GM19099 (cell line): Measurements from ENCODE around the gene PIERCE2.

Source experiments
- POLR2A ChIP-seq: IDR thresholded peaks from 3 replicates; pipeline ENCODE4 v1.6.1; 2011; ENCODE audit warnings: low read depth; ENCODE audit not compliant: insufficient read length; ENCODE audit errors: extremely low read depth

The PIERCE2 gene

DNA sequence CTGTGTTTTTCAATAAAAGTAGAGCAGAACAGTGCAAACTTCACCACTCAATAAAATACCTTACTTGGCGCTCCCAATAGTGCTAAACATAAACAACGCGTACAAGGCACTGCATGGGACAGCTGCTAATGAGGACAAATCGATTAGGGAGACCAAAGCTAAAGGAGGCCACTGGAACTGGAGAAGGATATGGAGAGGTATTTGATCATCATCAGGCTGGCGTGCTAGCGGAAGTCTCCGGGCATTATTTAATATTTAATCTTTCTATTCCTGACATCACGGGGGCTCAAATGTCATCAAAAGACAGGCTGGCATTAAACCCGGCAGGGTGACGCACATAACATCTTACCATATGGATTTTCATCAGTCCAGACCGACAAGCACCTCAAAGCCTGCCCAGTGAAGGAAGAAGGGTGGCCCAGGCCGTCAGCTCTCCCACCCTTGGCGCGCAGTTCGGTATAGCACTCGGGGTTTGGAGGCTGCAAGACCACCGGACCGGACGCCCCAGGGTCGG, 740 bp upstream of the PIERCE2 start:
- no peak for TF ChIP-seq POLR2A

DNA sequence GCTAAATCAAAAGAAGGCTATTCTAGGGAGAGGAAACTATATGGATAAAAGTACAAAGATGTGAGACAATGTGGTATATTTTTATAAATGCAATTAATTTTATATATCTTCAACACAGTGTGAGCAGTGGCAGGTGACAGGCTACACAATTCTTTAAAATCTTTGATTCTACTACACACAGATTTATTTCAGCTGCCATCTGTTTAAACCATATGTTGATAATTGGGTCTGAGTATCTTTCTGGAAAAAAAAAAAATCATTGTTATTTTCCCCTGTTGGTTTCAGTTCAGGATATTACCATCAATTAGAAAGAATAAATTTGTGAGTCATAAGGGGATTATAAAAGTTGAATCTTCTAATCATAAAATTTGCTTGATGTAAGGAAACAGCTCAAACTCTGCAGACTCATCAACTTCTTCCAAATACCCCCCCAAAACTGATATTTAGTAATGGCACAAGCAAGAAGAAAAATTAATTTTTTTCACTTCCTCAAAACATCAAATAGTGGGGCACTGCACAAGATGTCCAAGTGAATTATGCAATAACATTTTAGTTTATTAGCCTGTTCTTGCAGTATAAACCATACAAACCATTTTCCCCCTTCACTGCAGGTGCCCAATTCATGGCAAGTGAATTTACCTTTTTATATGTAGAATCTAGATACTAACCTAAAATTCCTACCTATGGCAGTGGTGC, 12.0 kb downstream of the PIERCE2 start:
- no peak for TF ChIP-seq POLR2A

DNA sequence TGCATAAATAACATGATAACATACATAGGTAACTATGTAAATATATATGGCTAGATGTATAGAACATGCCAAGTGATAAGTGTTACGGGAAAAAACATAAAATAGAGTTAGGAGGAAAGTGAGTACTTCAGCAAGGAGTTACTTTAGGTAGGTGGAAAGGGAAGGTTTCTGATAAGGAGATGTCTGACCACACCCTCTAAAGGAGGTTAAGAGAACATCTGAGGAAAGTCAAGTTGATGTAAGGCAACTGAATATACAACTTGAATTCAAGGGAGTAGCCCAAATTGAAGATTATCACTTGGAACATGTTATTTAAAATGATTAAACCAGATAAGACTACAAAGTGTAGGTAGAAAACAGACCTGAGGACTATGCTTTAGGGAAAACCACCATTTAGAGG, 13.8 kb downstream of the PIERCE2 start:
- TF ChIP-seq POLR2A, result no peak

DNA sequence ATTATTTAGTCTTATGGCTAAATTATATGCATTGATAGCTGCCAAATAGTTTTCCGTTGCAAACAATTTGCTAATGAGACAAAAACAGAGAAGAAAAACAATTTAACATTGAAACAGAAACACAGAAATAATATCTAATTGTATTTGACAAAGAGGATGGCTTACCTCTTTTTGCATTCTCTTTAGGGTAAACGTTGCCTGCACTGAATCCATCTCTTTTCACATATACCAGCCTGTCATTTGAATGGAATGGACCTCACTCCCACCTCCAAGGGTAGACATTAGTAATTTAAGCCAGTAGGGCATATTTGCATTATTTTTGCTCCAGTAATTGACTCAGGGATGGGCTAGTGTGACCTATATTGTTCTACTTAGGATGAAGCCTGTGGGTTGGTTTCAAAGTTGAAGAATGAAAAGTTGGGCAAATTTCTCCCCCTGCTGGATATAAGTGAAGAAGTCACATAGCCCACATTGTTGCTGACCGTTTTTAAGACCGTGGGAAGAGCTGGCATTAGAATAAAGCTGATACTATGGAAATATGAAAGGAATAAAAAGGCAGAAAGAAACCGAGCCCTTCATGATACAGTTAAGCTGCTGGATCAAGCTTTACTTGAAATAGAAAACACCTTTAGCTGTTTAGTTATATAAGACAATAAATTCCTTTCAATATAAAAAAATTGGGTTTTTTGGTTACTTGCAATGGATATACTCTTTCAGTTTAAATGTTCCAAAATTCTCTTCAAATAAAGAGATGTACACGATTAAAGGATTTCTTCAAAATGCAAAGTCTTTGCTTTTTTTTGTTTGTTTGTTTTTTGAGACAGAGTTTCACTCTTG, 26.9 kb downstream of the PIERCE2 start:
- TF ChIP-seq POLR2A, result no peak

DNA sequence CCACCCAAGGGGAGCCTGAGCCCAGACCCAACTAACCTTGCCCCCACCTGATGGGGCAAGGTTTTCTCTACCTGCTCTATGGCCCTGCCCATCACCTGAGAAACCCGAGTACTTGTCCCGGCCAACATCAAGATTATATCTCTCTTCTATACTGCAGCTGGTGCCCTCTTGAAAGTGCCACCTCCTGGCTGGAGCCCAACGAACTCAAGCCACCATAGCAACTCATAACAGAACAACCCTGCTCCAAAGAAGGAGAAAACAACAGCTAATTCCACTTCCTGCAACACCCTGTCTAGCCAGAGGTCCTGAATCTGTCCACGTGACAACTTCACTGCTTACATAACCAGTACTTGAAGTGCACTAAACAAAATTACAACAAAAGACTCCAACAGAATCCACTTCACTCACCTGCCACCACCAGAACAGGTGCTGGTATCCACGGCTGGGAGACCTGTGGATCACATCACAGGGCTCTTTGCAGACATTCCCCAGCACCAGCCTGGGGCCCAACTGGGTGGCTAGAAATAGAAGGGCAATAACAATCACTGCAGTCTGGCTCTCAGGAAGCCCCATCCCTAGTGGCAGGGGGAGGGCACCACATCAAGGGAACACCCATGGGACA, 49.2 kb downstream of the PIERCE2 start:
- TF ChIP-seq POLR2A, result no peak

DNA sequence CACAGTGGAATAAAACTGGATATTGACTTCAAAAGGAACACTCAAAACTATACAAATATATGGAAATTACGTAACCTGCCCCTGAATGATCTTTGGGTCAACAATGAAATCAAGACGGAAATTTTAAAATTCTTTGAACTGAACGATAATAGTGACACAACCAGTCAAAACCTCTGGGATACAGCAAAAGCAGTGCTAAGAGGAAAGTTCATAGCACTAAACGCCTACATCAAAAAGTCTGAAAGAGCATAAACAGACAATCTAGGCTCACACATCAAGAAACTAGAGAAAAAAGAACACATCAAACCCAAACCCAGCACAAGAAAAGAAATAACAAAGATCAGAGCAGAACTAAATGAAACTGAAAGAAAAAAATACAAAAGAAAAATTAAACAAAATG, 53.2 kb downstream of the PIERCE2 start:
- TF ChIP-seq POLR2A, result no peak

DNA sequence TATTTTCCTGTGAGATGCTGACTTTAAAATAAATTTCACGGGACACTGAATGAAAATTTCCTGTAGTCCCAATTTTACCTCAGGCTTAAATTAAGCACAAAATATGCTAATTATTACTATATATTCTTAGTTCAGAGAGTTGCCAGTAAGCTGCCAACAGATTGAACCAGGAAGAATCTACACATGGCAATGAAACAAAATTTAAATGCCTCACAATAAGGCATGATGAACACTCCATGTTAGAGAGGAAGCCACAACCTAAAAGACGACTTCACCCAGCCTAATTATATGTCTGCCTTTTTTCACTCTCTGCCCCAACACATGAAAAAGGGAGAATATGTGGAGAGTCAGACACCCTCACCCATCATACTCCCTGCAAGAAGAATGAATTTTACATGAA, 60.0 kb downstream of the PIERCE2 start:
- no peak for TF ChIP-seq POLR2A
